OCI-M2 (cell line): Measurements from ENCODE around the gene ABCA12.
"Not testable (repeated sequence)": the region's sequence is repeated elsewhere in the genome, so short reads cannot be mapped to it uniquely, and the experiment has no call there.

Source experiments
- DNase-seq: peaks from one replicate; lab custom pipeline; 2025; ENCODE audit not compliant: unreplicated experiment; lab: John Stamatoyannopoulos, UW

Gene ABCA12

GRCh38 chr2:215138479-215138878 lies at the start of gene ABCA12:
Gene ABCA12, minus strand, starts transcription at chr2:215138626. Its CDS starts 418 bp downstream, at chr2:215138208.
- no peak for DNase-seq

- no peak for DNase-seq
Observed at GRCh38 chr2:215188078-215188477, 49.7 kb upstream of the ABCA12 start.

- DNase-seq: no peak
Observed at GRCh38 chr2:215186021-215186420, 47.6 kb upstream of the ABCA12 start.

- no peak for DNase-seq
Observed at GRCh38 chr2:215178121-215178520, 39.7 kb upstream of the ABCA12 start.

- DNase-seq: no peak
Observed at GRCh38 chr2:215171796-215172195, 33.4 kb upstream of the ABCA12 start.

- no peak for DNase-seq
Observed at GRCh38 chr2:215171151-215171550, 32.7 kb upstream of the ABCA12 start.

- not testable (repeated sequence) for DNase-seq
Observed at GRCh38 chr2:215166505-215166904, 28.1 kb upstream of the ABCA12 start.

GRCh38 chr2:215163319-215163718 lies 24.9 kb upstream of the ABCA12 start:
- DNase-seq: not testable (repeated sequence)

GRCh38 chr2:215161301-215161829 lies 22.9 kb upstream of the ABCA12 start:
- DNase-seq: no peak

GRCh38 chr2:215160081-215160480 lies 21.7 kb upstream of the ABCA12 start:
- DNase-seq: no peak

GRCh38 chr2:215156453-215156852 lies 18.0 kb upstream of the ABCA12 start:
- DNase-seq: no peak

GRCh38 chr2:215149894-215150293 lies 11.5 kb upstream of the ABCA12 start:
- DNase-seq: no peak

GRCh38 chr2:215149486-215149885 lies 11.1 kb upstream of the ABCA12 start:
- no peak for DNase-seq

GRCh38 chr2:215149060-215149459 lies 10.6 kb upstream of the ABCA12 start:
- no peak for DNase-seq

GRCh38 chr2:215145611-215146010 lies 7.2 kb upstream of the ABCA12 start:
- DNase-seq: no peak

GRCh38 chr2:215144106-215144875 lies 5.9 kb upstream of the ABCA12 start:
- DNase-seq: no peak

GRCh38 chr2:215143458-215143857 lies 5.0 kb upstream of the ABCA12 start:
- no peak for DNase-seq

GRCh38 chr2:215141706-215142105 lies 3.3 kb upstream of the ABCA12 start:
- DNase-seq: no peak

GRCh38 chr2:215140166-215140707 lies 1.8 kb upstream of the ABCA12 start:
- DNase-seq: no peak

GRCh38 chr2:215137741-215138340 lies 585 bp downstream of the ABCA12 start:
- no peak for DNase-seq

- no peak for DNase-seq
Observed at GRCh38 chr2:215137329-215137686, 1.1 kb downstream of the ABCA12 start.

GRCh38 chr2:215136669-215137328 lies 1.6 kb downstream of the ABCA12 start:
- no peak for DNase-seq
